Adrenal gland (tissue), 12 donors: ENCODE measurements around the gene SLC7A1. TPM values are rescaled to one million over a fixed set of nuclear protein-coding genes. Genes with fewer than 3 reads are reported as not detected.

Experiments used
- DNase-seq, 7 donors: peaks; one replicate each; pipeline ENCODE4 v3.0.0-alpha.2; 2019 to 2020
- H3K27ac ChIP-seq, 5 donors: fragments of 200-600 bp; sonication (generic) in 4 of 5; 1 replicate in 3 of 5; 2 replicates in 2 of 5; pipeline versions ENCODE4 v1.5.1 to v1.8.0; 2016 to 2020; ENCODE audit warnings: mild to moderate bottlenecking in 1 of 5
- H3K27me3 ChIP-seq: fragments of 200-600 bp; 2 replicates; pipeline ENCODE4 v1.8.0; 2021
- H3K36me3 ChIP-seq, 2 donors: fragments of 200-600 bp; replicated peaks in 1 of 2; 1 replicate in 1 of 2; 2 replicates in 1 of 2; pipeline versions ENCODE4 v1.5.1 to v1.8.0; 2018 to 2022
- H3K4me1 ChIP-seq, 2 donors: fragments of 200-600 bp; replicated peaks in 1 of 2; 1 replicate in 1 of 2; 2 replicates in 1 of 2; pipeline versions ENCODE4 v1.5.1 to v1.8.0; 2018 to 2021
- H3K4me3 ChIP-seq, 4 donors: fragments of 200-600 bp; sonication (generic) in 3 of 4; one replicate each; pipeline ENCODE4 v1.5.1; 2016 to 2018
- H3K9me3 ChIP-seq, 3 donors: fragments of 200-600 bp; sonication (generic) in 1 of 3; replicated peaks in 1 of 3; 1 replicate in 2 of 3; 2 replicates in 1 of 3; pipeline versions ENCODE4 v1.5.1 to v1.8.0; 2016 to 2021
- POLR2A ChIP-seq, 2 donors: fragments of 450-650 bp; IDR thresholded peaks; one replicate each; pipeline ENCODE4 v1.6.1; 2017; ENCODE audit warnings: antibody characterized with exemption in 2 of 2, mild to moderate bottlenecking in 2 of 2, moderate library complexity in 1 of 2
- WGBS, 4 donors: extraction: QIAGEN DNeasy Blood & Tissue Kit in 2 of 4; methylation state at CpG; one replicate each; pipeline versions ENCODE4 v1.1.5 to v1.1.7; 2013 to 2017; 5-methylcytosine and 5-hydroxymethylcytosine counted together
- intact Hi-C, 2 donors: fragments of 100-400 bp; cut with DNase I; formaldehyde crosslinking; loops; one replicate each; pipeline versions ENCODE4 v1.14.1 to v1.15.0; 2022 to 2023
- polyA plus RNA-seq, 3 donors: library from polyadenylated mRNA; stranded (reverse); fragments of 200-250 nt in 2 of 3; fragments of 350-450 nt in 1 of 3; fragmentation: Illumina TruSeq in 1 of 3; extraction: RNeasy Lipid Tissue Mini Kit (QIAGEN cat#74804) in 1 of 3; gene quantifications; one replicate each; pipeline ENCODE4 v1.2.3, GENCODE V29; 2013 to 2014
- total RNA-seq, 9 donors: library from RNA; depleted of rRNA in 4 of 9; stranded (reverse); fragments of >200 nt in 4 of 9; fragments of 120-200 nt in 1 of 9; fragmentation: NEBNext Ultra II Directional in 1 of 9; extraction: Animal tissue kit (Norgen Biotek cat#: 25700) in 1 of 9; gene quantifications; one replicate each; pipeline versions ENCODE4 v1.1.0 to v1.2.4, GENCODE V29; 2013 to 2023
- TF ChIP-seq, protein P1 (sequence below), 6 experiments: fragments of 450-650 bp in 4 of 6; fragments of 200-600 bp in 2 of 6; sonication (generic) in 1 of 6; IDR thresholded peaks; 1 replicate in 5 of 6; 2 replicates in 1 of 6; pipeline versions ENCODE4 v1.5.1 to v1.8.0; 2016 to 2021; ENCODE audit warnings: antibody characterized with exemption in 6 of 6, mild to moderate bottlenecking in 2 of 6, moderate library complexity in 1 of 6
- donor health status: healthy with polysubstance abuse.
- donor health status: Bipolar disorder and iron deficiency.
- donor health status: DM: yes; HTN: yes; CAD: no.
- donor health status: DM: no; HTN: no; CAD: no.
- donor health status: DM: no; HTN: no; CAD: no.
- donor health status: DM: yes; HTN: yes; CAD: no.

Gene SLC7A1
- total and polyA plus RNA-seq, 12 donors, result 2.2 to 87.6 (median 6.2) TPM

DNA sequence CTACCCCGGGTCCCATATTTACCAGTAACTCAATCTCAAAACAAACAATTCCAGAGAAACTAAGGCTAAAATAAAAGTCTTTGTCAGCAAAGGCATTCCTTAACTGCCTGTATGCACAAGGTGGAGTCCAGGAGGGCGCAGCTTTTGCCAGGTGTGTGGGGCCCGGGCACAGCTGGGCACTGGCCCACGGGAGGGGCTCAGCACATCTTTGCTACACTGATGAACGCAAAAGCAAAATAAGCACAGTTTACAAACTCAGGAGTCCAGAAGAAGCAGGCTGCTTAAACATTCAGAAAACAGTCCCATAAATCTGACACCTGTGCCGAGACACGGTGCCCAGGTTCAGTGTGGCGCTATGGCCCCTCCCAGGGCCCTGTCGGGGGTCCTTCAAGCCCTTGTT lies 70.8 kb downstream of the SLC7A1 start:
- H3K9me3 ChIP-seq, result no peaks in the 10 kb centered on the region
- no peak for DNase-seq
- no peaks in the 10 kb centered on the region for H3K27me3 ChIP-seq
- 86 to 95% (median 93%) methylated on average over 5 to 9 of the region's 9 CpGs for WGBS, 4 donors
- no peak overlapping the region for H3K27ac ChIP-seq
- no peaks in the 10 kb centered on the region for H3K4me1 ChIP-seq
- no peak overlapping the region for H3K4me3 ChIP-seq
- intact Hi-C loops, result no loop called here
- TF ChIP-seq, protein P1, sequence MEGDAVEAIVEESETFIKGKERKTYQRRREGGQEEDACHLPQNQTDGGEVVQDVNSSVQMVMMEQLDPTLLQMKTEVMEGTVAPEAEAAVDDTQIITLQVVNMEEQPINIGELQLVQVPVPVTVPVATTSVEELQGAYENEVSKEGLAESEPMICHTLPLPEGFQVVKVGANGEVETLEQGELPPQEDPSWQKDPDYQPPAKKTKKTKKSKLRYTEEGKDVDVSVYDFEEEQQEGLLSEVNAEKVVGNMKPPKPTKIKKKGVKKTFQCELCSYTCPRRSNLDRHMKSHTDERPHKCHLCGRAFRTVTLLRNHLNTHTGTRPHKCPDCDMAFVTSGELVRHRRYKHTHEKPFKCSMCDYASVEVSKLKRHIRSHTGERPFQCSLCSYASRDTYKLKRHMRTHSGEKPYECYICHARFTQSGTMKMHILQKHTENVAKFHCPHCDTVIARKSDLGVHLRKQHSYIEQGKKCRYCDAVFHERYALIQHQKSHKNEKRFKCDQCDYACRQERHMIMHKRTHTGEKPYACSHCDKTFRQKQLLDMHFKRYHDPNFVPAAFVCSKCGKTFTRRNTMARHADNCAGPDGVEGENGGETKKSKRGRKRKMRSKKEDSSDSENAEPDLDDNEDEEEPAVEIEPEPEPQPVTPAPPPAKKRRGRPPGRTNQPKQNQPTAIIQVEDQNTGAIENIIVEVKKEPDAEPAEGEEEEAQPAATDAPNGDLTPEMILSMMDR (IDR thresholded peaks at IDR 0.05), result no peak
- TF ChIP-seq POLR2A (IDR thresholded peaks at IDR 0.05), result no peak
- H3K36me3 ChIP-seq, result no peaks in the 10 kb centered on the region

DNA sequence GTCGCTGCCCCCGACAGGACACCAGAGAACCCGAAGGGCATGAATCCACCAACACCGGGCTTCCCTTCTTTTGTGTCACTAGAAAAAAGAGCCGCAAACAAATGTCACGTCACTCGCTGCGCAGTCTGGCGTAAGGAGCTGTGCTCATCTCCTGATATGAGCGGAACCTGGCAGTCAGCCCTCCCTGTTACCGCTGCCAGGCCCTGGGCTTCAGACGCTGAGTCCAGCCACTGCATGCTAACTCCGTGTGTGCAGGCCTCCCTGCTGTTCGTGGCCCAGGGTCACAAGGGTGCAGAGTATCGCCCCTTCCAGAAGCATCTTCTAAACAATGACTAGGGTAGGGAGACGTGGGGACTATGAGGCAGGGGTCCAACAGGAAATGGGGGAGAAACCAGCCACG lies 71.3 kb downstream of the SLC7A1 start:
- peak in 1 of 7 donors; percentile 39 for DNase-seq
- no peaks in the 10 kb centered on the region for H3K36me3 ChIP-seq
- no peaks in the 10 kb centered on the region for H3K27me3 ChIP-seq
- WGBS, 4 donors, result 90 to 93% (median 93%) methylated on average over 9 to 17 of the region's 17 CpGs
- intact Hi-C loops, result no loop called here
- no peak overlapping the region for H3K4me3 ChIP-seq
- H3K9me3 ChIP-seq, result no peaks in the 10 kb centered on the region
- TF ChIP-seq POLR2A (IDR thresholded peaks at IDR 0.05), result no peak
- TF ChIP-seq, protein P1 (IDR thresholded peaks at IDR 0.05), result no peak
- no peaks in the 10 kb centered on the region for H3K4me1 ChIP-seq
- no peak overlapping the region for H3K27ac ChIP-seq

GRCh38 chr13:29523199-29523961 lies 72.1 kb downstream of the SLC7A1 start:
- Histone ChIP-seq H3K9me3 (no peaks in the 10 kb centered on the region), H3K27me3 (no peaks in the 10 kb centered on the region), H3K4me3 (no peak overlapping the region), H3K4me1 (no peaks in the 10 kb centered on the region), H3K36me3 (no peaks in the 10 kb centered on the region), H3K27ac (no peak overlapping the region)
- no peak for TF ChIP-seq POLR2A (IDR thresholded peaks at IDR 0.05)
- TF ChIP-seq, protein P1 (IDR thresholded peaks at IDR 0.05), result no peak
- WGBS, 4 donors, result 87 to 97% (median 92%) methylated on average over 18 to 23 of the region's 23 CpGs
- intact Hi-C loops, result no loop called here
- DNase-seq, result peak in 1 of 7 donors; percentile 23

GRCh38 chr13:29522044-29522685 lies 73.3 kb downstream of the SLC7A1 start:
- H3K4me3 ChIP-seq, result no peak overlapping the region
- H3K27me3 ChIP-seq, result no peaks in the 10 kb centered on the region
- WGBS, 4 donors, result 87 to 96% (median 91%) methylated on average over 16 of the region's 16 CpGs
- H3K27ac ChIP-seq, result no peak overlapping the region
- DNase-seq, result no peak
- intact Hi-C loops, result no loop called here
- H3K4me1 ChIP-seq, result no peaks in the 10 kb centered on the region
- TF ChIP-seq POLR2A (IDR thresholded peaks at IDR 0.05), result no peak
- TF ChIP-seq, protein P1 (IDR thresholded peaks at IDR 0.05), result no peak
- H3K36me3 ChIP-seq, result no peaks in the 10 kb centered on the region
- no peaks in the 10 kb centered on the region for H3K9me3 ChIP-seq
